CD4-positive, alpha-beta T cell treated with Interleukin-17A for 4 hours (primary cell): ENCODE data around the gene CDH10.

ENCODE experiments used
- DNase-seq: peaks from one replicate; pipeline ENCODE4 v3.0.0-alpha.2; 2020; ENCODE audit warnings: mixed read lengths

Gene CDH10

DNA sequence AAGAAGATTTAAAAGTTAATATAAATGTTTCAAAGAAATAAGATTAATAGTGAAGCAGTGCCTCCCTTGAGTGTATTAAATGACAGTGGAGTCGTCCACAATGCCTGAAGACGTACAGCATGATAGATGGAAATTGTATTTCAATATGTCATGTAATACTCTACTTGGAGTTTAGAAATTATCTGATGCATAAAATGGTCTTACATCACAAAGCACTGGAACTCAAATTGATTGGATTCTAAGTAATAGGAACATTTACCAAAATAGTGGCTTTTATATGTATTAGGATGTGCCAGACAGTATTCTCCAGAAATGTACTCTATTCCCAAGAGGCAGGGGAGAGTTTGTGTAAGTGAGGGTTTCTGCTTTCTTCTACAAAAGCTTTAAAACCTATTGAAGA lies 49.4 kb downstream of the CDH10 start:
- DNase-seq = no peak

DNA sequence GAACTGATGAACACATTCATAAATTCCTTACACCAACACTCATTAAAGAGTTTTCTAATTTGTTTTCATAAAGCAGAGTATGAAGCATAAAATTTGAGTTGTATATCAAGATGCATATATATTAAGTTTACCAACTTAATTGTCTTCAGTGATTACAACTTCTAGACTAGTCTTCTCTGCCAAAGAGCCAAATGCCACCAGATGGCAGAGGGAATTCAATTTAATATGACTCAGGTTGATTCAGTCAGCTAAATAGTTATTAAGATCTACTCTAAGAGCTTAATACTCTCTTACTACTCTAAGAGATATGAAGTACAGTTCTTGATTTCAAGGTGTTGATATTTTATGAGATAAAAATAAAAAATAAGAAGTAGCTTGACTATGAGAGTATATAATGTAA lies 53.4 kb downstream of the CDH10 start:
- no peak for DNase-seq

DNA sequence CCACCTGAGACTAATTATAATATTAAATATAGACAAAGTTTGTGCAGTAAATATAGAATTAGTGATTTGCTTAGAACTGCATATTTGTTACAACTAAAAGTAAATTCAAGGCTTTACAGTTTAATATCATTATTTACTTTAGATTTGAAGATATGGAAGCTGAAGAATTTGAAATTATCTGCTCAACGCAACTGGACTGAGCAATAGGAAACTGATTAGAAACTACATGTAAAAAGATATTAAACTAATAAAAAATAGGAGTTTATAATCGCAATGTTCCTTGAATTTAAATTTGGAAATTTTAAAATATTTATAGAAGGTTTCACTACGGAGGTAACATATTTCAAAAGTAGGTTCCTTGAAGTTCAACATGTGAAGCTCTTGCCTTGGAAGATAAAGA lies 55.2 kb downstream of the CDH10 start:
- DNase-seq = no peak

DNA sequence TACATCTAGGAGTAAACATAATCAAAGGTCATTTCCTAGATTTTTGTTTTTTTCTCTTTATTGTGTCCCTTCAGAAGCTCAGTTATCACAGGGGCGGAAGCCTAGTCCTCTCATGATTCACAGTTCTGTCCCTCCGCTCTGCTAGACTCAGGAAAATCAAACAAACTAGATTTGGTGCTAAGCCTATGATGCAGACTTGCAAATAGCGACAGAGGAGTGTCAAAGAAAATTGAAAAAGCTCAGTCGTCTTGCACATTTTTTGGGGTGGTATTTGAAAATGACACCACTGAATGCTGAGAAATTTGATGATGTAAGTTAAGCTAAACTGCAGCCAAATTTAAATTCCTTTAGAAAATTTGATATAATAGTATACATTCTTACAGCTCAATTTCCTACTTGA lies 59.0 kb downstream of the CDH10 start:
- no peak for DNase-seq

DNA sequence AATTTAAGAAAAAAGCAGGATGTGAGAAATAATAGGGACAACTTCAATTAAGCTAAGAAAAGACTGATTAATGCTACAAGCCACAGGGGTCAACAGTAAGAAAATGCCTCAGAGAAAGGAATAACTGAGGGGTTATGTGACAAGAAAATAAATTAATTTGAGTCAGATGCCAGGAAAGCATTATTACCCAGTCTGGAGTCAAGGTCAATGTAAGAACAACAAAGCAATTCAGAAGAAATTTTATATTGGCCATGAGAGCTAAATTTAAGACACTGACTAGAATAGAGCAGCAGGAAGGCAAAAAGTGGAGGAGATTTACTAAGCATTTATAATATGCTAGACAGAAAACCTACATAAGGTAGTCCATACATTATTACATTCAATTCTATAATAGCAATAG lies 73.5 kb downstream of the CDH10 start:
- no peak for DNase-seq

DNA sequence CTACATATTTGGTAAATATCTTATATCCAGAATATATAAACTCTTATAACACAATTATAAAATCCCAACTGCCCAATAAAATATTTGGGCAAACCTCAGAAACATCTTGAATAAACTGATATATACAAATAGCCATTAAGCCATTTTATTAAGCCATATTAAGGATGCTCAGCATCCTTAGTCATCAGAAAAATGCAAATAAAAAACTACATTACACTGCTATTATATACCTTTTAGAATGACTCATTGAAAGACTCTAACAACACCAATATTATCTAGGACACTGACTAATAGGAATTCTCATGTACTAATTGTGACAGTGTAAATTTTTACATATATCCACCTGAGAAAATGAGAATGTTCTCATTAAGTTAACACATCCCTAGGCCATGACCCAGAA lies 77.8 kb downstream of the CDH10 start:
- no peak for DNase-seq

DNA sequence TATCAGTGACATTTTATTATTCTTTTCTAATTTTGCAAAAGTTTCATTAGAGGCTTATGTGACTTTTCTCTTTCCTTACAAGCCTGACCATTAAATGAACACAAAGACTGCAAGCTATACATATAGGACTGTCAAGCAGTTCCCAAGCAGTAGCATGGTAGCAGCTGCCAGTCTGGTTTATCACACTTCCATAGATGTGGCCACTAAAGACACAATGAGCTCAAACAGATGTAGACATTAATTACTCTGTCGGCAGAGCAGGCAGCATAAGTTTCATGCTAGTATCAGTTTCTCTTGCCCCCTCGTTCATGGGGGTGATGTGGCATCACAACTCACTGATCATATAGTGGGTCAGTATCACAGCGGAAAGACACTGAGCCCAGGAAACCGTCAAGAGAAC lies 89.5 kb downstream of the CDH10 start:
- no peak for DNase-seq

DNA sequence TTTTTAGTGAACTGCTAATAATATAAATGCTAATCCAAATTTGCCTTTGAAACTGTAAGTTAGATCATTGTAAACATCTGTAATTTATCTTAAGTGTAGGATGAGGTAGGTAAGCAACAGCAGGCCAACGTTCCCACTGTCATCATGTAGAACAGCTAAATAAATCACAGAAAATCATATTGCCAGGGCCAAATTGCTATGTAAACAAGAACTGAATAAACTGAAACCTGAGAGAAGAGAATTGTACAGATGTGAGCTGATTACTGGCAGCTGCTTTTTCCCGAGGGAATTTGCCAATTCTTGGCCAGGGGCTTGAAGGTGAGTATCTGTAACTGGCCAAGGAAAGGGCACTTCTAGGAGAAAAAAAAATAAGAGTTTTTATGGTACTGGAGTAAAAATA lies 97.6 kb downstream of the CDH10 start:
- DNase-seq = no peak

DNA sequence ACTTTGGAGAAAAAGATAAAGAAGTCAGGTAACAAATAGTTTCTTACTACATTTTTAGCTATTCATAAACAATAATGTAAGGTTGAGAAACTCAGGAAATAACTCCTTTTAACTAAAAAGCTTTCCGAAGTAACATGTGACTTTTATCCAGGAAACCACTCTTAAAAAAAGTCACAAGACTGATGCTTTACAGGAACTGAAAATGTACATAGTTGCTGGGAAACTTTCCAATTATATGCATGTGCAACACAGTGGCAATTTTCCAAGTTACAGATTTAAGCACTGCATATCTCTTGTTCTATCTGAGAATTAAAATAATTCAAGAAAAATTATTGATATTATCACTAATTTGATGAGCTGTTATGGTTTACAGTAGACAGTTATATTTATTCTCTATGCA lies 105.2 kb downstream of the CDH10 start:
- DNase-seq = no peak

DNA sequence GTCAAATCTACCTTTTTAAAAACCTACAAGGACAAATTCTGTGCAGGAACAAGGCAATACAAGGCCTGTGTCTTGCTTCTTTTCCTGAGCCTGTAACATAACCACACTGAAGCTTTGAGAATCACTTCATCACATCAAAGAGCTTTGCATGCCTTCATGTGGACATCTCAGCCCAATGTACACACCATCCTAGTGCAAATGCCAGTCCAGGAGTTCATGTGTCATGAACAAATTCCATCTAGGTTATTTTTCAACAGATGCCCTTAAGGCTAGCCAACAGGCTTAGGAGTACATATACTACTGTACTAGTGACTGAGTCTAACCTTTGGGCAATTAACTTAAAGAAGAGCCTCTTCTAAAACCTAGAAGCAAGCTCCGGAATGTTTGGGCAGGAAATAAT lies 106.4 kb downstream of the CDH10 start:
- DNase-seq = no peak

DNA sequence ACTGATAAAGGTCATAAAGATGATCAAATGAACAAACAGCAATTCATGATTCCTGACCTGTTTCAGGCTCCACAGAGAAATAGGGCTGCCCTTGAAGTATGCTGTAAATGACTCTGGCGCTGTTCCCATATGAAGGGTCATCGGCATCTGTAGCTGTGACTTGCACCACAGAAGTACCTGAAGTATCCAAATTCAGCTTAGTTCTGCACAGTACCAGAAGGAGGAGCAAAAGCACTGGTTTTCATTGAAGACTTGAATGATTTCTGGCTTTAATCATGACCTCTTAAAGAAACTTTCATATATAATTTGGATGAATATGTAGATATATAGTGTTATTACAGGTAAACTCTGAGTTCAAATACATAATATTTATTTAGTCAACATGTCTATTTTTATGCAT lies 109.1 kb downstream of the CDH10 start:
- DNase-seq = no peak

DNA sequence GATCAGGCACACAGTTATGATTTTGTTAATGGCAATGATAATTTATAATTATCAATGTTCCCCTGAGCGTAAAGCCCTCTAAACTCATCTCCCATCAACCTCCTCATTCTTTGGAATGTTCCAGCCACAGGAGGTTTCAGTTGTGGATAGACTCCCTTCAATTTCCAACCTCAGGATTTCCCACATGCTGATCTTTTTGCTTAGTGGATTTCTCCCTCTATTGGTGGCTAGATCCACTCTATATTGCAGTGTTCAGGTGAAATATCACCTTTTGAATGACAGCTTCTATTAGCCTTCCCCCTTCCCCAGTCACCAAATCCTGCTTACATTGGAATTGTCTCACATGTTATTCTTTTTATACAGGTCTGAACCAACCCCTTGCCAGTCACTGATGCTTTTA lies 113.9 kb downstream of the CDH10 start:
- no peak for DNase-seq

DNA sequence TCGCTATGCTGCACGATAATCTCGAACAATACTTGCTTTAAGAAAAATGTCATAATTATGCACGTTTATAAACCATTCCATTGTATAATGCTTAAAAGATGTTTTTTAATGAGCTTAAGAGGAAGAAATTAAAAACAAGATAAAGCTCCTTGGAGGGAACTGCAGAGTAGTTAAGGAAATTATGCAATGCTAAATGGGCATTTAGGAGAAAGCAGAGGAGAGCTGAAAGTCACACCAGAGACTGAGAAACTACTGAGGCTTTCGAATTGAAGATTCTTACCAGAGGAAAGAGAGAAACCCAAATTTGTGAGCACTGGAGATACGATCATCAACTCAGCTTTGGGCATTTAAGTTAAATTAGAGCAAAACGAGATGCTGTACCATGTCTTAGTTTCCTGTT lies 119.4 kb downstream of the CDH10 start:
- DNase-seq = no peak

DNA sequence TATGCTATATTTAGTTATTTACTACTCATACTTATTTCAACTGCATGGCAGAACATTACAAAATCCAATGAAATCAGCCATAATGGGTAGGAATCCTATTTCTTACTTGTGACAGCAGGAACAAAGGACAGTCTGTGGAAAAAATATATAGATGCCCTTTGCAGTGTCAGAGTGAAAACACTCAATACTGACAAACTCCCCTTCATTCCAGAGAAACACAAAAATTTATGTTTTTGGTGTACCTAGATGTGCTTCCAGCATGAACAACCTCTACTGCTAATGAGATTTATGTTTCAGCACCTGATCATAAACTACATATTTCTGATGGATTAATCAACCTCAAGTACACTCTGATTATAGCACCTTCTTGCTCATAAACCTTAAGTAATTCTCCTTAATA lies 132.4 kb downstream of the CDH10 start:
- DNase-seq = no peak

DNA sequence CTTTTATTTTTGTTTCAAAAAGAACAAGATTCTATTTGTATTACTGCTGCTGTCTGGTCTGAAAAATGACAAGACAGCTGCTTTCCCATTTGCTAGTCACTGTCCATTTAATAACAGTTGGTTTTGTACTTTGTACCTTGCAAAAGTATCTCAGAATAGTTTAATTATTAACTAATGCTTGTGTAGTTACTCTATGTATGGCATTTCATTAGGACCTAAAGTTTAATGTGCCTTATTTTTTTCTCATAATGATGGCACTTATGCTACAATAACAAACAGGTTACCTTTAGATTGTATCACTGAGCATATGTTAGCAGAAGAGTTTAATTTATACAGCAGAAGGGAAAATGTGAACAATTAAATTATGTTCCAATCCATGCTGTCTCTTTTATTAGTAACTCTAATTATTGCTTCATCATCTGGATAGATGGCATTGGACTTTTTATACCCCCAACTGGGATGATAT lies 134.2 kb downstream of the CDH10 start:
- DNase-seq = no peak

DNA sequence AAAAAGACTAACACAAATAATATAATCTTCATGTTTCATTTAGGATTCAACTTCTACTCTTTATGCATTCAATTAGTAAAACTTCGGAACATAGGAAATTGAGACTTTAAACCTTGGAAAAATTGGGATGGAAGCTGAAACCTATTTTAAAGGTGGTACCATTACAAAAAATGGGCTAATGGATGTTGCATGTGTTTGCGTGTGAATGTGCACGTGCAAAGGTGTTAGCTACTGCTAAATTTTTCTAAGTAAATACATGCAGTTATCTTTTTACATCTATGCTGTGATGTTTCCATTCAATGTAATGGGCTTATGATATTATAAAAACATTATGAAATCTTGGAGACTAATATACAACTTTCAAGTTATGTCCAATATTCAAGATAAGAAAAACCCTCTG lies 134.8 kb downstream of the CDH10 start:
- DNase-seq = no peak

DNA sequence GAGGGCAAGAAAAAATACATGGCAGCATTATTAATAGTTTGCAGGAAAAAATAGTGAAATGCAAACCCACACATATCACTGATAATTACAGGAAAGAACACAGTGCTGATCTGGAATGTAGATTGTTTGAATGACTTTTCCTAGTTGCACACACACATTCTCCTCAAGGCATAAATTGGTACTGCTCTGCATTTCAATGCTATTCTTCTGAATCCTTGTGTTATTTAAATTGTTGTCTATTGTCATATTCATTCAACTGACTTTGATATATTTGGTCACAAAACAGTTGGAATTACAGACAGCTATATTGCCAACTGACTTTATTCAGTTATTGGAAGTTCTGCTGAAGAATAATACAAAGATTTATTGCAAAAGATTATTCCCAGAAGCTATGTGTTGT lies 139.5 kb downstream of the CDH10 start:
- DNase-seq = no peak

DNA sequence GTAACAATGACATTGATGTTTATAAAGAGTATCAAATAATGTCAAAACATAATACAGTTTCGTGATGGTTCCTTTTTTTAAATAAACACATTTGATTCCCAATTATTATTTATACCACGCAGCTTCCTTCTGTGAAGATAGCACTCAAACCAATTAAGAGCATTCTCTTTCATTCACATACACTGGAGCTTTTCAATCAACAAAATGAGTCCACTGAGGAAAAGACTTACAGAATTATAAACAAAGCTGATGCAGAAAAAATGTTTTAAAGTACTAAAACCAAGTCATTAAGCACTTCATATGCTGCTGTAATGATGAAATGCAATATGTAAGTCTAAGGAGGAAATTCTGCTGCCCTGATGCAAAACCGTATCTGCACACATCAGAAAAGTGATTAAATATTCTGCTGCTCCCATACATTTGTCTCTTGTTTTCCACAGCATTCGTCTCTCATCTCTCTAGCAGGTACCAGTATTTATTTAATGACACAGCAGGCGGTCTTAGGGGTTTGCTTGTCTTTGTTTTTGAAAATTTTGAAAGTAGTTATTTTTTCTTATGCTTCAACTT lies 147.1 kb downstream of the CDH10 start:
- DNase-seq = no peak

DNA sequence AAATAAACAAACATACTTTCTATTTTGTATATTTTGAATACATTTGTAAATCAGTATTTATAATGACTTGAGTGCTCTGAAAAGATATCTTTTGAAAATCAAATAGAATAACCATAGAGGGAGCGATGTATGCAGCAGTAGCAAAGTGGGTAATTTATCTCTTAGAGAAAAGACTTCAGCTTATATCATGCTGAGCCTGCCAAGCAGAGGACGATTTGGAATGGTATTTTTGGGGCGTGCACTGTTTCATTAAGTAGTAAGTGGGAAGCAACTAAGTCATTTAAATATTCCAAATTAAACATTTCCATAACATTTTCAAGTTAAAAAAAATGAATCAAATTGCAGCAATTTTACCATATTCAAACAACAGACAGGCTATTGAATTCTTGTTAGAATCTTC lies 147.6 kb downstream of the CDH10 start:
- DNase-seq = no peak

DNA sequence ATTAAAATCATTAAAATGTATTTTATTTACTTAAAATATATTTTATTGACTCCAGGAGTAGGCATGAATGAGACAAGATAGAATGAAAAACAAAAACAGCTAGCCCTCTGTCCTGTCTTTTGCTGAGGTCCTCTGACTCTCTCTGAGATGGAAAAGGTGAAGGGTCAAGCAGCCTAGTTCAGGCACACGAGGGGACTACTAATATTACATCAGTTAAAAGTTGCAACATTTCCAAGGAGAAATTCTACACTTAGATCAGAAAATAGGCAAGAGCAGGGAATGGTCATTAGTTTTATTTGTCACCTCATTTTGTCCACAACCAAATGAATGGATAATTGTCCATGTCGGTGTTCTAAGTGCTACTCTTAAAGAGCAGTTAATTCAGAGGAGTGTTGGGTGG lies 148.5 kb downstream of the CDH10 start:
- DNase-seq = no peak

DNA sequence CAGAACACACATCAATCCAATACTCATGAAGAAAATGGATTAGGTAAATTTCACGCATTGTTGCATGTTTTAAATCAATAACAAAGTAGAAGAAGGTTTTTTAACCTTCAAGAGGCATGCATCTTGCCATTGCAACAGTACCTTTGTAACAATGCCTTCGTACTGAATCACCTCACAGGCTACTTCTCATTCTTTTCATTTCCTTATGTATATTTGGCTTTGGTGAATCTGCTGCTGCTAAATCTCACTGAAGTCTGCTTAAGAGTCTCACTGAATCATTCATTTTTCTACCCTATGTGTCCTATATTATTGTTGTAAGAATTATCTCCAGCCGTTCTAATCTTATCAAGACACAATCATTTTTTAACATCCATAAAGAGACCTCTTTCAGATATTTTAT lies 152.5 kb downstream of the CDH10 start:
- no peak for DNase-seq

DNA sequence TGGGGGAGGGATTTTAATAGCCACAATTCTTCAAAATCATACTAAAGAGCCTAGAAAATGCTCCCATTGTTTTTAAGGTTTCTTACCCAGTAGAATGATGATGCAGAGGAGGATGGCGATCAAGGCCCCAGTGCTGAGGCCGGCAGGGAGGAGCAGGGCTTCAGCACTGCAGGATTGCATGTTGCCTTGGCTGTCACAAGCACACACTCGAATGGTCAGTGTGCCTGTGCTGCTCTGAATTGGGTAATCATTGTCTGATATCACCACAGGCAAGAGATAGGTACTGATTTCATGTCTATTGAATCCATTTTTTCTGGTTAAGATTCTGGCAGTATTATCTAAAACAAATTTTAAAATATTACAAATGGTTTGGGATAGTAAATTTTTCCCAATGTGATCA lies 153.3 kb downstream of the CDH10 start:
- DNase-seq = no peak

DNA sequence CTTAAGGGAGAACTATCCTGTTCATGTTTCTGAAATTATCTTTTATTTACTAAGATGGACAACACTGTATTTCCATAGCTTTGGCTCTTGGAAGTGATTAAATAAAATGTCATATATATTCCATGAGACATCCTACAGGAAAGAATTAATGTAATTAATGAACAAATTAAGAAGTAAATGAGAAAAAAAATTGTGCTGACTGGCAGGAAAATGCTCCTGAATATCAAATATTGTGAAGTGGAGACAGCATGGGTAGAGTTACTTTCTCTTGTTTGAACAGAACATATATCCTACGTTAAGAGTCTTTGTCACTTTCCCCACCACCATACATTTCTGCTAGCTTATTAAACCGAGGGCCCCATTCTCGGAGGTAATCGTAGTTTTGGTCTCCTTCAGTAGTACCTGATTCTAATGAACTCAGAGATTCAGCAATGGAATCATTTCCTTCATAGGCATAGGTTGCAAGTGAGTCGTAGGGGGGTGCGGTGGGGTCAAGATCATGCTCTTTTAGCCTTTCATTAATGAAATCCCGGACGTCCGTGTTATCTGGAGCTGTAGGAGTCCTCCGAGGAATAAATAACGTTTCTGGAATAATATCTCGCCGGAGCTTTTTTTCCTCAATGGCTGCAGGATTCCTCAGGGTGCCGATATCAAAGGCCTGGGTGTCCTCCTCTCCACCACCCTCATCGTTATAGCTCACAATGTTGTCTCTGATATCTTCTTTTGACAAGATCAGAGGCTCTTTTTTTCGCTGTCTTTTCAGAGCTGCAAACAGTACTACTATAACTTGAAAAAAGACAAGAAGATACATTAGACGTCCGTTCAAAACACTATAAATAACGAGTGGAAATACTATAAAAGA lies 157.2 kb downstream of the CDH10 start:
- no peak for DNase-seq

DNA sequence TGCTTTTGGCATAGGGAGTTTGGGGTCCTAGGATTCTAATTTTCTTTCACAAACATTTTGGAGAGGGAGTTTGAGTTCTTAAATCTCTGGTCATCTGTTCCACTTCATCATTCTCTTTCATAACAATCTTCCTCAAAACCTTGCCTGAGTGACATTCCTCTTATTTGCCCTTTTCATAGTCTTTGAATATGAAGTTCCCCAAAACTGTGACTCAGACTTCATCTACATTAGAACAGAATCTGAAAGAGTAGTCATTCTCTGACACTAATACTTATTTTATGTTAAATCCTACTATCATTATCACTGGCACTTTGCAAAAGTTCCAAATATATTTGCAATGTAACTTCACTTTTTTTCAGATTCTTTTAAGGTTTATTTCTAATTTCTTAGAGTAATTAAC lies 163.8 kb downstream of the CDH10 start:
- no peak for DNase-seq

DNA sequence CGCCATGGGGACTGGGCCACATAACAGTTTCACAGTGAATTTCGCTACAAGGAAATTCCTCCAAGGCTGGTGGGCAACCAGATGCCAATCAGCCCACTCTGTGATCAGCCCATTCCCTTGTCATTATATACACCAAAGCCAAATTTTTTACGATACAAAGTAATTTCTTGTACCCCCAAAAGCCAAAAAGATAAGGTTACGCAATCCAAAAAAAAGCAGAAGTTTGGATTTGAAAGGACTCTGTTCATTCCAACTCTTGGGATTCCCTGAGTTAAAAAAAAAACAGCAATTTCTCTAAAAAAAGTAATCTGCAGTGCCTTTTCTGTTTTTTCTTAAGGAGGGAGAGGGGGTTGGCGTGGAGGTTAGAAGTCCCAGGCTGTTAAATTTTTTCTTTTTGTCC lies 166.8 kb downstream of the CDH10 start:
- DNase-seq = no peak
